Measurements from ENCODE around the gene DLX4.

The DLX4 gene

GRCh38 chr17:49963626-49964302 lies 5.2 kb upstream of the DLX4 start:
- H3K4me3 ChIP-seq (ENCODE audit: low read depth, low read length) = no peak overlapping the region
- TF ChIP-seq CTCF (IDR thresholded peaks at IDR 0.05; ENCODE audit: borderline replicate concordance, insufficient read depth, low read depth, low read length) = no peak

GRCh38 chr17:49964303-49964768 lies 4.7 kb upstream of the DLX4 start:
- H3K4me3 ChIP-seq (ENCODE audit: low read depth, low read length) = no peak overlapping the region
- TF ChIP-seq CTCF (IDR thresholded peaks at IDR 0.05; ENCODE audit: borderline replicate concordance, insufficient read depth, low read depth, low read length) = no peak

GRCh38 chr17:49964769-49965523 lies 4.0 kb upstream of the DLX4 start:
- no peak overlapping the region for H3K4me3 ChIP-seq (ENCODE audit: low read depth, low read length)
- no peak for TF ChIP-seq CTCF (IDR thresholded peaks at IDR 0.05; ENCODE audit: borderline replicate concordance, insufficient read depth, low read depth, low read length)

GRCh38 chr17:49965524-49965909 lies 3.5 kb upstream of the DLX4 start:
- TF ChIP-seq CTCF (IDR thresholded peaks at IDR 0.05; ENCODE audit: borderline replicate concordance, insufficient read depth, low read depth, low read length) = no peak
- H3K4me3 ChIP-seq (ENCODE audit: low read depth, low read length) = no peak overlapping the region

GRCh38 chr17:49966767-49967166 lies 2.2 kb upstream of the DLX4 start:
- H3K4me3 ChIP-seq (ENCODE audit: low read depth, low read length) = no peak overlapping the region
- no peak for TF ChIP-seq CTCF (IDR thresholded peaks at IDR 0.05; ENCODE audit: borderline replicate concordance, insufficient read depth, low read depth, low read length)

- H3K4me3 ChIP-seq (ENCODE audit: low read depth, low read length) = no peak overlapping the region
- no peak for TF ChIP-seq CTCF (IDR thresholded peaks at IDR 0.05; ENCODE audit: borderline replicate concordance, insufficient read depth, low read depth, low read length)
Measured at GRCh38 chr17:49967205-49967604, 1.8 kb upstream of the DLX4 start.

Measured in GM12875 (cell line).